ENCODE data around the gene MFSD1.

DNA sequence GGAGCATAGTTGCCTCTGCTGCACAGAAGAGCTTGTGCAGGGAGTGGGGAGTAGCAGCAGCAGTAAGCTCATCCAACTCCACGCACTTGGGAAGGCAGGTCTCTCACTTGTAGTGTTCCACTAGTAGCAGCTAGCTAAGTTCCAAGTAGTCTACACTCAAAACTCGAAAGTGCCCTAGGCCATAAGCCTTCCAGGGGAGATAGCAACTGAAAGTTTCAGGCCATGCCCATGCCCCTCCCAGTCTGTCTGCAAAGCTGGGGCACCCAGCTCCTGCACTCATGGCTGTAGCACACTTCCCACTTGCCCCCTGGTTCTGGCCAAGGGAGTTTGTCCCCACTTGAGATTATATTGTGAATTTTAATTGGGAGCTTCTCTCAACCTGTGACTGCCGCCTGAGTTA lies 57.5 kb downstream of the MFSD1 start:
- TF ChIP-seq, protein P1, sequence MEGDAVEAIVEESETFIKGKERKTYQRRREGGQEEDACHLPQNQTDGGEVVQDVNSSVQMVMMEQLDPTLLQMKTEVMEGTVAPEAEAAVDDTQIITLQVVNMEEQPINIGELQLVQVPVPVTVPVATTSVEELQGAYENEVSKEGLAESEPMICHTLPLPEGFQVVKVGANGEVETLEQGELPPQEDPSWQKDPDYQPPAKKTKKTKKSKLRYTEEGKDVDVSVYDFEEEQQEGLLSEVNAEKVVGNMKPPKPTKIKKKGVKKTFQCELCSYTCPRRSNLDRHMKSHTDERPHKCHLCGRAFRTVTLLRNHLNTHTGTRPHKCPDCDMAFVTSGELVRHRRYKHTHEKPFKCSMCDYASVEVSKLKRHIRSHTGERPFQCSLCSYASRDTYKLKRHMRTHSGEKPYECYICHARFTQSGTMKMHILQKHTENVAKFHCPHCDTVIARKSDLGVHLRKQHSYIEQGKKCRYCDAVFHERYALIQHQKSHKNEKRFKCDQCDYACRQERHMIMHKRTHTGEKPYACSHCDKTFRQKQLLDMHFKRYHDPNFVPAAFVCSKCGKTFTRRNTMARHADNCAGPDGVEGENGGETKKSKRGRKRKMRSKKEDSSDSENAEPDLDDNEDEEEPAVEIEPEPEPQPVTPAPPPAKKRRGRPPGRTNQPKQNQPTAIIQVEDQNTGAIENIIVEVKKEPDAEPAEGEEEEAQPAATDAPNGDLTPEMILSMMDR (conservative IDR thresholded peaks at IDR 0.05): no peak
- no peak for TF ChIP-seq EZH2 (IDR thresholded peaks at IDR 0.05; ENCODE audit: low read depth)

Data from PC-9 (cell line).